ENCODE measurements around the gene RPGR. TPM values are rescaled to one million over a fixed set of nuclear protein-coding genes. Genes with fewer than 3 reads are reported as not detected.

RPGR gene
- total RNA-seq, 1 experiment from 2014 or later: 10.4 TPM

DNA sequence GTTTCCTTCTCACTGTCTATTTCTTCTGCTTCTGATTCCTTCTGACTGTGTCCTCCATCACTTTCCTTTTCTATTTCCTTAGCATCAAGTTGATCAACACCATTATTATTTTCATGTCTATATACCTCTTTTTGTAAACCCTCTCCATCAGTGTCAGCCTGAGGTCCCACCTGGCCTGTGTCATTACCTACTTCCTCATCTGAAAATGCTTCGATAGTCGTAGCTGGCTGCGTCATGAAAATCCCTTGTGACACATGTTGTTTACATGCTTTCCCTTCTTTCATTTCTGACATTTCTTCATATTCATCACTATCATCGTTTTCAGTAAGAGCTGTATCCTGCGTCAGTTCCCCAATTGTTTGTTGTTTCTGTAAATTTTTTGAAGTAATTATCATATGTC is 39.6 kb downstream of the RPGR start (continued):
- TF ChIP-seq, protein P1, sequence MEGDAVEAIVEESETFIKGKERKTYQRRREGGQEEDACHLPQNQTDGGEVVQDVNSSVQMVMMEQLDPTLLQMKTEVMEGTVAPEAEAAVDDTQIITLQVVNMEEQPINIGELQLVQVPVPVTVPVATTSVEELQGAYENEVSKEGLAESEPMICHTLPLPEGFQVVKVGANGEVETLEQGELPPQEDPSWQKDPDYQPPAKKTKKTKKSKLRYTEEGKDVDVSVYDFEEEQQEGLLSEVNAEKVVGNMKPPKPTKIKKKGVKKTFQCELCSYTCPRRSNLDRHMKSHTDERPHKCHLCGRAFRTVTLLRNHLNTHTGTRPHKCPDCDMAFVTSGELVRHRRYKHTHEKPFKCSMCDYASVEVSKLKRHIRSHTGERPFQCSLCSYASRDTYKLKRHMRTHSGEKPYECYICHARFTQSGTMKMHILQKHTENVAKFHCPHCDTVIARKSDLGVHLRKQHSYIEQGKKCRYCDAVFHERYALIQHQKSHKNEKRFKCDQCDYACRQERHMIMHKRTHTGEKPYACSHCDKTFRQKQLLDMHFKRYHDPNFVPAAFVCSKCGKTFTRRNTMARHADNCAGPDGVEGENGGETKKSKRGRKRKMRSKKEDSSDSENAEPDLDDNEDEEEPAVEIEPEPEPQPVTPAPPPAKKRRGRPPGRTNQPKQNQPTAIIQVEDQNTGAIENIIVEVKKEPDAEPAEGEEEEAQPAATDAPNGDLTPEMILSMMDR (IDR thresholded peaks at IDR 0.05 in 2 of 3, conservative IDR thresholded peaks at IDR 0.05 in 1 of 3; ENCODE audit: borderline replicate concordance in 1 of 3, insufficient read depth in 1 of 3, low read depth in 2 of 3, low read length in 2 of 3): no peak
- TF ChIP-seq POLR2AphosphoS5 (IDR thresholded peaks at IDR 0.05; ENCODE audit: low read depth, low read length) (no peak), FOSL1 (IDR thresholded peaks at IDR 0.05; ENCODE audit: low read depth) (no peak), CEBPB (IDR thresholded peaks at IDR 0.05; ENCODE audit: low read depth) (no peak), JUND (IDR thresholded peaks at IDR 0.05) (no peak), SIN3A (IDR thresholded peaks at IDR 0.05; ENCODE audit: low read depth) (no peak), SP1 (IDR thresholded peaks at IDR 0.05; ENCODE audit: low read depth) (no peak)

DNA sequence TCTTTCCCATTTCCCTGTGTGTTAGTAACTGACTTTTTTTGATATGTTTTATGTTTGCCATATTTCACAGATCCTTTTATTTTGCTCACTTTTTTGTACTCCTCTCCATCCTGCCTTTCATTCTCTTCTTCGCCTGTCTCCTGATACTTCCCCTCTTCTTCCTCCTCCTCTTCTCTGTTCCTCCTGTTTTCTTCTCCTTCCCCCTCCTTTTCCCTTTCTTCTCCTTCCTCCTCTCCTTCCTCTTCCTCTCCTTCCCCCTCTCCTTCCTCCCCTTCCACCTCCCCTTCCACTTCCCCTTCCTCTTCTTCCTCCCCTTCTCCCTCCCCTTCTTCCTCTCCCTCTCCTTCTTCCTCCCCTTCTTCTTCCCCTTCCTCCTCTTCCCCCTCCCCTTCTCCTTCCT is 41.7 kb downstream of the RPGR start:
- Histone ChIP-seq H3K9me3 (ENCODE audit: control insufficient read depth in 1 of 2, insufficient read depth in 1 of 2, low read depth in 1 of 2, low read length in 2 of 2) (no peaks in the 10 kb centered on the region), H3K4me1 (ENCODE audit: control insufficient read depth in 1 of 2, insufficient read depth in 2 of 2, low read length in 2 of 2) (no peaks in the 10 kb centered on the region), H3K9me2 (ENCODE audit: insufficient read depth) (no peaks in the 10 kb centered on the region), H3K36me3 (ENCODE audit: control insufficient read depth in 1 of 2, insufficient read depth in 2 of 2, low read length in 2 of 2) (no peaks in the 10 kb centered on the region), H3K4me2 (ENCODE audit: low read length) (no peak overlapping the region), H2AFZ (ENCODE audit: low read depth, low read length, poor library complexity, severe bottlenecking) (no peak overlapping the region), H3K27ac (ENCODE audit: low read depth, low read length) (no peak overlapping the region), H3K4me3 (replicated peaks in 1 of 2; ENCODE audit: low read depth in 1 of 2, low read length in 2 of 2) (no peak overlapping the region), H4K20me1 (ENCODE audit: insufficient read depth) (no peaks in the 10 kb centered on the region), H3K27me3 (ENCODE audit: insufficient read depth, low read length) (no peaks in the 10 kb centered on the region), H3K79me2 (ENCODE audit: insufficient read depth, low read length) (no peaks in the 10 kb centered on the region), H3K9ac (ENCODE audit: low read length) (no peak overlapping the region)
- ChIA-PET RAD21 (ENCODE audit: low non-redundant PET in 1 of 2, low total read pairs in 2 of 2, uncharacterized antibody in 2 of 2, unreplicated experiment in 2 of 2) (no interaction called here), POLR2A (no interaction called here), CTCF (no interaction called here)
- BruUV-seq (replicated peaks): no TSS peak
- TF ChIP-seq SRF (IDR thresholded peaks at IDR 0.05; ENCODE audit: low read depth) (no peak), CEBPB (IDR thresholded peaks at IDR 0.05; ENCODE audit: low read depth) (no peak), RAD21 (IDR thresholded peaks at IDR 0.05; ENCODE audit: low read depth) (no peak), EZH2phosphoT487 (IDR thresholded peaks at IDR 0.05; ENCODE audit: borderline replicate concordance) (no peak), ZFX (IDR thresholded peaks at IDR 0.05) (no peak), ELF1 (IDR thresholded peaks at IDR 0.05; ENCODE audit: borderline replicate concordance, low read depth) (no peak), JUND (IDR thresholded peaks at IDR 0.05) (no peak), SP1 (IDR thresholded peaks at IDR 0.05; ENCODE audit: low read depth) (no peak)
- TF ChIP-seq, protein P2, sequence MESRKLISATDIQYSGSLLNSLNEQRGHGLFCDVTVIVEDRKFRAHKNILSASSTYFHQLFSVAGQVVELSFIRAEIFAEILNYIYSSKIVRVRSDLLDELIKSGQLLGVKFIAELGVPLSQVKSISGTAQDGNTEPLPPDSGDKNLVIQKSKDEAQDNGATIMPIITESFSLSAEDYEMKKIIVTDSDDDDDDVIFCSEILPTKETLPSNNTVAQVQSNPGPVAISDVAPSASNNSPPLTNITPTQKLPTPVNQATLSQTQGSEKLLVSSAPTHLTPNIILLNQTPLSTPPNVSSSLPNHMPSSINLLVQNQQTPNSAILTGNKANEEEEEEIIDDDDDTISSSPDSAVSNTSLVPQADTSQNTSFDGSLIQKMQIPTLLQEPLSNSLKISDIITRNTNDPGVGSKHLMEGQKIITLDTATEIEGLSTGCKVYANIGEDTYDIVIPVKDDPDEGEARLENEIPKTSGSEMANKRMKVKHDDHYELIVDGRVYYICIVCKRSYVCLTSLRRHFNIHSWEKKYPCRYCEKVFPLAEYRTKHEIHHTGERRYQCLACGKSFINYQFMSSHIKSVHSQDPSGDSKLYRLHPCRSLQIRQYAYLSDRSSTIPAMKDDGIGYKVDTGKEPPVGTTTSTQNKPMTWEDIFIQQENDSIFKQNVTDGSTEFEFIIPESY (IDR thresholded peaks at IDR 0.05; ENCODE audit: extremely low read depth, insufficient replicate concordance, low read length): no peak
- TF ChIP-seq, protein P3, sequence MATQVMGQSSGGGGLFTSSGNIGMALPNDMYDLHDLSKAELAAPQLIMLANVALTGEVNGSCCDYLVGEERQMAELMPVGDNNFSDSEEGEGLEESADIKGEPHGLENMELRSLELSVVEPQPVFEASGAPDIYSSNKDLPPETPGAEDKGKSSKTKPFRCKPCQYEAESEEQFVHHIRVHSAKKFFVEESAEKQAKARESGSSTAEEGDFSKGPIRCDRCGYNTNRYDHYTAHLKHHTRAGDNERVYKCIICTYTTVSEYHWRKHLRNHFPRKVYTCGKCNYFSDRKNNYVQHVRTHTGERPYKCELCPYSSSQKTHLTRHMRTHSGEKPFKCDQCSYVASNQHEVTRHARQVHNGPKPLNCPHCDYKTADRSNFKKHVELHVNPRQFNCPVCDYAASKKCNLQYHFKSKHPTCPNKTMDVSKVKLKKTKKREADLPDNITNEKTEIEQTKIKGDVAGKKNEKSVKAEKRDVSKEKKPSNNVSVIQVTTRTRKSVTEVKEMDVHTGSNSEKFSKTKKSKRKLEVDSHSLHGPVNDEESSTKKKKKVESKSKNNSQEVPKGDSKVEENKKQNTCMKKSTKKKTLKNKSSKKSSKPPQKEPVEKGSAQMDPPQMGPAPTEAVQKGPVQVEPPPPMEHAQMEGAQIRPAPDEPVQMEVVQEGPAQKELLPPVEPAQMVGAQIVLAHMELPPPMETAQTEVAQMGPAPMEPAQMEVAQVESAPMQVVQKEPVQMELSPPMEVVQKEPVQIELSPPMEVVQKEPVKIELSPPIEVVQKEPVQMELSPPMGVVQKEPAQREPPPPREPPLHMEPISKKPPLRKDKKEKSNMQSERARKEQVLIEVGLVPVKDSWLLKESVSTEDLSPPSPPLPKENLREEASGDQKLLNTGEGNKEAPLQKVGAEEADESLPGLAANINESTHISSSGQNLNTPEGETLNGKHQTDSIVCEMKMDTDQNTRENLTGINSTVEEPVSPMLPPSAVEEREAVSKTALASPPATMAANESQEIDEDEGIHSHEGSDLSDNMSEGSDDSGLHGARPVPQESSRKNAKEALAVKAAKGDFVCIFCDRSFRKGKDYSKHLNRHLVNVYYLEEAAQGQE (IDR thresholded peaks at IDR 0.05; ENCODE audit: low read depth): no peak
- intact Hi-C loops (cut with micrococcal nuclease): no loop called here
- DNase-seq (ENCODE audit: low read depth, low spot score): no peak
- ATAC-seq: no peak
